Measurements from ENCODE around the gene OR52E2.

OR52E2 gene

DNA sequence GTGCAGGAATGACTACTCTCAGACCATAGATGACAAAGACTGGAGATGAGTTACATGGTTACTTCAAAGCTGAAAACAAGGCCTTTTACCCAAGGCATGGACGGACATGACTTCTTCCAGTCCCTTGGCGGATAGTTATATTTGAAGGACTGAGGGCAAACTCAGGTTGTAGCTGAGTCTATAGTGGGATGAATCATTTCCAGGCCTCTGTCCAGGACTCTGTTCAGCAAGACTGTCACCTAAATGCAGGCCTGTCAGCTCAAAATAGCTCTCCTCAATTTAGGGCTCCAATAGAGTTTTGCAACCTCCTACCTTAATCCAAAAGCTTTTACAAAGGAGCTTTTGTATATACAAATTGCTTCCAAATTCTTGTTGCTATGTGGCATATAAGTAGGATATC, 37.4 kb downstream of the OR52E2 start:
- no peak for ATAC-seq
- TF ChIP-seq ARNTL (CRISPR knock-in tag; IDR thresholded peaks at IDR 0.05; ENCODE audit: borderline replicate concordance, low read depth), result no peak
- TF ChIP-seq ZFP3 (CRISPR knock-in tag; IDR thresholded peaks at IDR 0.05), result no peak
- no peak for TF ChIP-seq BACH2 (CRISPR knock-in tag; IDR thresholded peaks at IDR 0.05; ENCODE audit: borderline replicate concordance)
- TF ChIP-seq, protein P1, sequence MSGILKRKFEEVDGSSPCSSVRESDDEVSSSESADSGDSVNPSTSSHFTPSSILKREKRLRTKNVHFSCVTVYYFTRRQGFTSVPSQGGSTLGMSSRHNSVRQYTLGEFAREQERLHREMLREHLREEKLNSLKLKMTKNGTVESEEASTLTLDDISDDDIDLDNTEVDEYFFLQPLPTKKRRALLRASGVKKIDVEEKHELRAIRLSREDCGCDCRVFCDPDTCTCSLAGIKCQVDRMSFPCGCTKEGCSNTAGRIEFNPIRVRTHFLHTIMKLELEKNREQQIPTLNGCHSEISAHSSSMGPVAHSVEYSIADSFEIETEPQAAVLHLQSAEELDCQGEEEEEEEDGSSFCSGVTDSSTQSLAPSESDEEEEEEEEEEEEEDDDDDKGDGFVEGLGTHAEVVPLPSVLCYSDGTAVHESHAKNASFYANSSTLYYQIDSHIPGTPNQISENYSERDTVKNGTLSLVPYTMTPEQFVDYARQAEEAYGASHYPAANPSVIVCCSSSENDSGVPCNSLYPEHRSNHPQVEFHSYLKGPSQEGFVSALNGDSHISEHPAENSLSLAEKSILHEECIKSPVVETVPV (CRISPR knock-in tag; IDR thresholded peaks at IDR 0.05), result no peak
- no peak for TF ChIP-seq GLIS3 (CRISPR knock-in tag; IDR thresholded peaks at IDR 0.05)
- TF ChIP-seq, protein P2, sequence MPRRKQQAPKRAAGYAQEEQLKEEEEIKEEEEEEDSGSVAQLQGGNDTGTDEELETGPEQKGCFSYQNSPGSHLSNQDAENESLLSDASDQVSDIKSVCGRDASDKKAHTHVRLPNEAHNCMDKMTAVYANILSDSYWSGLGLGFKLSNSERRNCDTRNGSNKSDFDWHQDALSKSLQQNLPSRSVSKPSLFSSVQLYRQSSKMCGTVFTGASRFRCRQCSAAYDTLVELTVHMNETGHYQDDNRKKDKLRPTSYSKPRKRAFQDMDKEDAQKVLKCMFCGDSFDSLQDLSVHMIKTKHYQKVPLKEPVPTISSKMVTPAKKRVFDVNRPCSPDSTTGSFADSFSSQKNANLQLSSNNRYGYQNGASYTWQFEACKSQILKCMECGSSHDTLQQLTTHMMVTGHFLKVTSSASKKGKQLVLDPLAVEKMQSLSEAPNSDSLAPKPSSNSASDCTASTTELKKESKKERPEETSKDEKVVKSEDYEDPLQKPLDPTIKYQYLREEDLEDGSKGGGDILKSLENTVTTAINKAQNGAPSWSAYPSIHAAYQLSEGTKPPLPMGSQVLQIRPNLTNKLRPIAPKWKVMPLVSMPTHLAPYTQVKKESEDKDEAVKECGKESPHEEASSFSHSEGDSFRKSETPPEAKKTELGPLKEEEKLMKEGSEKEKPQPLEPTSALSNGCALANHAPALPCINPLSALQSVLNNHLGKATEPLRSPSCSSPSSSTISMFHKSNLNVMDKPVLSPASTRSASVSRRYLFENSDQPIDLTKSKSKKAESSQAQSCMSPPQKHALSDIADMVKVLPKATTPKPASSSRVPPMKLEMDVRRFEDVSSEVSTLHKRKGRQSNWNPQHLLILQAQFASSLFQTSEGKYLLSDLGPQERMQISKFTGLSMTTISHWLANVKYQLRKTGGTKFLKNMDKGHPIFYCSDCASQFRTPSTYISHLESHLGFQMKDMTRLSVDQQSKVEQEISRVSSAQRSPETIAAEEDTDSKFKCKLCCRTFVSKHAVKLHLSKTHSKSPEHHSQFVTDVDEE (CRISPR knock-in tag; IDR thresholded peaks at IDR 0.05), result no peak
- no peak for TF ChIP-seq OSR1 (CRISPR knock-in tag; IDR thresholded peaks at IDR 0.05)
- no peak for TF ChIP-seq PPARA (CRISPR knock-in tag; IDR thresholded peaks at IDR 0.05; ENCODE audit: borderline replicate concordance)
- TF ChIP-seq ZNF70 (CRISPR knock-in tag; IDR thresholded peaks at IDR 0.05), result no peak
- no peak for TF ChIP-seq ESRRG (CRISPR knock-in tag; IDR thresholded peaks at IDR 0.05)
- no peak for TF ChIP-seq ZNF8 (CRISPR knock-in tag; IDR thresholded peaks at IDR 0.05)
- TF ChIP-seq, protein P3, sequence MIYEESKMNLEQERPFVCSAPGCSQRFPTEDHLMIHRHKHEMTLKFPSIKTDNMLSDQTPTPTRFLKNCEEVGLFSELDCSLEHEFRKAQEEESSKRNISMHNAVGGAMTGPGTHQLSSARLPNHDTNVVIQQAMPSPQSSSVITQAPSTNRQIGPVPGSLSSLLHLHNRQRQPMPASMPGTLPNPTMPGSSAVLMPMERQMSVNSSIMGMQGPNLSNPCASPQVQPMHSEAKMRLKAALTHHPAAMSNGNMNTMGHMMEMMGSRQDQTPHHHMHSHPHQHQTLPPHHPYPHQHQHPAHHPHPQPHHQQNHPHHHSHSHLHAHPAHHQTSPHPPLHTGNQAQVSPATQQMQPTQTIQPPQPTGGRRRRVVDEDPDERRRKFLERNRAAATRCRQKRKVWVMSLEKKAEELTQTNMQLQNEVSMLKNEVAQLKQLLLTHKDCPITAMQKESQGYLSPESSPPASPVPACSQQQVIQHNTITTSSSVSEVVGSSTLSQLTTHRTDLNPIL (CRISPR knock-in tag; IDR thresholded peaks at IDR 0.05; ENCODE audit: low read depth), result no peak
- TF ChIP-seq SNAI2 (CRISPR knock-in tag; IDR thresholded peaks at IDR 0.05), result no peak
- no peak for TF ChIP-seq TOX (CRISPR knock-in tag; IDR thresholded peaks at IDR 0.05; ENCODE audit: borderline replicate concordance)
- no peak for TF ChIP-seq RARB (CRISPR knock-in tag; IDR thresholded peaks at IDR 0.05)
- no peak for TF ChIP-seq ISL1 (CRISPR knock-in tag; IDR thresholded peaks at IDR 0.05)
- TF ChIP-seq, protein P4, sequence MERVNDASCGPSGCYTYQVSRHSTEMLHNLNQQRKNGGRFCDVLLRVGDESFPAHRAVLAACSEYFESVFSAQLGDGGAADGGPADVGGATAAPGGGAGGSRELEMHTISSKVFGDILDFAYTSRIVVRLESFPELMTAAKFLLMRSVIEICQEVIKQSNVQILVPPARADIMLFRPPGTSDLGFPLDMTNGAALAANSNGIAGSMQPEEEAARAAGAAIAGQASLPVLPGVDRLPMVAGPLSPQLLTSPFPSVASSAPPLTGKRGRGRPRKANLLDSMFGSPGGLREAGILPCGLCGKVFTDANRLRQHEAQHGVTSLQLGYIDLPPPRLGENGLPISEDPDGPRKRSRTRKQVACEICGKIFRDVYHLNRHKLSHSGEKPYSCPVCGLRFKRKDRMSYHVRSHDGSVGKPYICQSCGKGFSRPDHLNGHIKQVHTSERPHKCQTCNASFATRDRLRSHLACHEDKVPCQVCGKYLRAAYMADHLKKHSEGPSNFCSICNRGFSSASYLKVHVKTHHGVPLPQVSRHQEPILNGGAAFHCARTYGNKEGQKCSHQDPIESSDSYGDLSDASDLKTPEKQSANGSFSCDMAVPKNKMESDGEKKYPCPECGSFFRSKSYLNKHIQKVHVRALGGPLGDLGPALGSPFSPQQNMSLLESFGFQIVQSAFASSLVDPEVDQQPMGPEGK (CRISPR knock-in tag; IDR thresholded peaks at IDR 0.05; ENCODE audit: borderline replicate concordance), result no peak
- TF ChIP-seq CSDC2 (CRISPR knock-in tag; IDR thresholded peaks at IDR 0.05), result no peak
- TF ChIP-seq ZNF565 (CRISPR knock-in tag; conservative IDR thresholded peaks at IDR 0.05; ENCODE audit: low read depth), result no peak
- TF ChIP-seq, protein P5, sequence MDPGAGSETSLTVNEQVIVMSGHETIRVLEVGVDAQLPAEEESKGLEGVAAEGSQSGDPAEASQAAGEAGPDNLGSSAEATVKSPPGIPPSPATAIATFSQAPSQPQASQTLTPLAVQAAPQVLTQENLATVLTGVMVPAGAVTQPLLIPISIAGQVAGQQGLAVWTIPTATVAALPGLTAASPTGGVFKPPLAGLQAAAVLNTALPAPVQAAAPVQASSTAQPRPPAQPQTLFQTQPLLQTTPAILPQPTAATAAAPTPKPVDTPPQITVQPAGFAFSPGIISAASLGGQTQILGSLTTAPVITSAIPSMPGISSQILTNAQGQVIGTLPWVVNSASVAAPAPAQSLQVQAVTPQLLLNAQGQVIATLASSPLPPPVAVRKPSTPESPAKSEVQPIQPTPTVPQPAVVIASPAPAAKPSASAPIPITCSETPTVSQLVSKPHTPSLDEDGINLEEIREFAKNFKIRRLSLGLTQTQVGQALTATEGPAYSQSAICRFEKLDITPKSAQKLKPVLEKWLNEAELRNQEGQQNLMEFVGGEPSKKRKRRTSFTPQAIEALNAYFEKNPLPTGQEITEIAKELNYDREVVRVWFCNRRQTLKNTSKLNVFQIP (CRISPR knock-in tag; IDR thresholded peaks at IDR 0.05; ENCODE audit: borderline replicate concordance, low read depth), result no peak

DNA sequence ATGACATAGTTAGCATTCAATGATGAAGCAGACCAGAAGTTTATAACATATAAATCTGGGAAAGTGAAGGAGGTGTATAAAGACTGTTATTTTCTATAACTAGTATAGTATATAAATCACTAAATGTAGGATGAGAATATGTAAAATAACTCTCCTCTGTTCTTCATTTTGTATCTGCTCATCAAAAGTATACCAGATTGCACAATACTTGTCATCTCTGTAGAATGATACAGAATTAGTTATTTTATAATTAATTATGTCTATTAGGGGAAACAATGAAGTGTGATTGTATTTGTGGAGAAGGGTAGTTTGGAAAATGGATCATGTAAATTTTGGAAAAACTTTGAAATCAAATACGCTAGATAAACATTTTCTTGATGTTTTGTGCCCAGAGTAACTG, 46.4 kb downstream of the OR52E2 start:
- TF ChIP-seq, protein P2 (CRISPR knock-in tag; IDR thresholded peaks at IDR 0.05), result no peak
- TF ChIP-seq GLIS3 (CRISPR knock-in tag; IDR thresholded peaks at IDR 0.05) (no peak), RARB (CRISPR knock-in tag; IDR thresholded peaks at IDR 0.05) (no peak), ZNF8 (CRISPR knock-in tag; IDR thresholded peaks at IDR 0.05) (no peak), ZFP30 (CRISPR knock-in tag; IDR thresholded peaks at IDR 0.05) (no peak), ZNF565 (CRISPR knock-in tag; conservative IDR thresholded peaks at IDR 0.05; ENCODE audit: low read depth) (no peak)
- ATAC-seq, result no peak

Data from SK-N-SH treated with all-trans-retinoic acid at 6 μM for 48 hours (cell line).